ENCODE data around the gene TGFBR3L. TPM values are rescaled to one million over a fixed set of nuclear protein-coding genes. Genes with fewer than 3 reads are reported as not detected.

TGFBR3L gene
- total and polyA plus RNA-seq, 2 of the 13 experiments (the other 11 are each of a cell fraction or from before 2014, with no cell fraction given): 0.20 to 1.0 TPM

GRCh38 chr19:7897292-7897691, 17.3 kb upstream of the TGFBR3L start (continued):
- no peak for TF ChIP-seq NR3C1 (CRISPR knock-in tag; IDR thresholded peaks at IDR 0.05)
- 0 out of 2 replicates have a peak, but pooled peaks have one; percentile 40 for TF ChIP-seq ZNF777 (CRISPR knock-in tag; IDR thresholded peaks at IDR 0.05)
- peak; percentile 44; the same call in 1 of the 2 replicates for TF ChIP-seq ZBTB38 (CRISPR knock-in tag; IDR thresholded peaks at IDR 0.05)
- TF ChIP-seq ZMYM3 (CRISPR knock-in tag; IDR thresholded peaks at IDR 0.05): peak; percentile 91
- peak; percentile 62 for TF ChIP-seq SKI (IDR thresholded peaks at IDR 0.05; ENCODE audit: partially characterized antibody)
- 0 out of 2 replicates have a peak, but pooled peaks have one; percentile 43 for TF ChIP-seq KAT7 (CRISPR knock-in tag; IDR thresholded peaks at IDR 0.05; ENCODE audit: borderline replicate concordance)
- peak; percentile 63; the same call in 1 of the 2 replicates for TF ChIP-seq MYPOP (CRISPR knock-in tag; IDR thresholded peaks at IDR 0.05)
- peak; percentile 84; the same call in 1 of the 2 replicates for TF ChIP-seq TBX2 (CRISPR knock-in tag; IDR thresholded peaks at IDR 0.05; ENCODE audit: borderline replicate concordance)
- no peak for TF ChIP-seq ZBTB49 (CRISPR knock-in tag; IDR thresholded peaks at IDR 0.05; ENCODE audit: borderline replicate concordance)

- in situ Hi-C loops (cut with HindIII; ENCODE audit: extremely low pct_ligation_motif_present, low pct_unique_long_range_greater_than_20kb) (no loop called here), intact Hi-C loops (cut with micrococcal nuclease; ENCODE audit: unreplicated experiment) (no loop called here)
- Histone ChIP-seq H3K79me2 (ENCODE audit: insufficient read depth, low read length) (peaks cover 6% of the 10 kb centered on the region), H2AFZ (ENCODE audit: low read length) (no peak overlapping the region), H3K4me1 (ENCODE audit: insufficient read depth, low read length) (peaks cover 49% of the 10 kb centered on the region), H3K9me3 (ENCODE audit: low read length) (no peaks in the 10 kb centered on the region), H3K4me3 (replicated peaks in 1 of 3; ENCODE audit: insufficient read depth in 1 of 3, low read depth in 2 of 3, low read length in 3 of 3) (no peak overlapping the region), H3K27ac (ENCODE audit: extremely low read length, insufficient read depth, low read length) (no peak overlapping the region), H4K20me1 (ENCODE audit: insufficient read depth, low read length) (no peaks in the 10 kb centered on the region), H3K4me2 (ENCODE audit: low read depth, low read length) (no peak overlapping the region), H3K9ac (ENCODE audit: insufficient read depth, low read depth, low read length) (no peak overlapping the region), H3K36me3 (replicated peaks in 1 of 2; ENCODE audit: control insufficient read depth in 1 of 2, insufficient read depth in 2 of 2, low read length in 2 of 2) (peaks cover 9 to 15% of the 10 kb centered on the region in 2 experiments; a peak in 2 of 5 replicates), H3K27me3 (ENCODE audit: control insufficient read depth in 1 of 2, insufficient read depth in 2 of 2, low read length in 2 of 2) (no peaks in the 10 kb centered on the region)
- DNase-seq (ENCODE audit: low spot score): no peak
- ChIA-PET POLR2A (interaction anchor here (1.4 to 2.8 kb wide), 2 partner anchors 11 to 13 kb away, joined by 4 to 34 read pairs; partner anchors contain the start of gene LRRC8E), CTCF (ENCODE audit: low intra/inter-chr PET ratio, low total read pairs) (no interaction called here)
- no TSS peak for BruUV-seq (replicated peaks)
- WGBS (ENCODE audit: low lambda C conversion rate): 97% methylated on average over 14 of the region's 16 CpGs
- ATAC-seq: no peak
- FAIRE-seq: no peak
- TF ChIP-seq ZNF280D (CRISPR knock-in tag; IDR thresholded peaks at IDR 0.05) (no peak), NFAT5 (CRISPR knock-in tag; IDR thresholded peaks at IDR 0.05) (no peak)
Observed at GRCh38 chr19:7898967-7899366, 15.7 kb upstream of the TGFBR3L start.

All from HepG2 (cell line).